Mucosa of descending colon (tissue), 3 donors: ENCODE results near the gene GCNT2. TPM values are rescaled to one million over a fixed set of nuclear protein-coding genes. Genes with fewer than 3 reads are reported as not detected.
A peak's percentile ranks its signal among the peaks of the same experiment; 100 is the strongest.
"Not testable (repeated sequence)": the region's sequence is repeated elsewhere in the genome, so short reads cannot be mapped to it uniquely, and the experiment has no call there.

Source experiments
- ATAC-seq: fragments of 200-7000 bp; cut with Tn5 transposase; one replicate; pipeline ENCODE4 v1.9.1; 2020; ENCODE audit warnings: mild to moderate bottlenecking, moderate library complexity
- DNase-seq, 3 donors: peaks; one replicate each; pipeline ENCODE4 v3.0.0-alpha.2; 2020
- H3K36me3 ChIP-seq: fragments of 200-600 bp; one replicate; pipeline ENCODE4 v1.8.0; 2021; ENCODE audit warnings: low read depth, mild to moderate bottlenecking
- H3K4me1 ChIP-seq: fragments of 200-600 bp; one replicate; pipeline ENCODE4 v1.8.0; 2021; ENCODE audit warnings: low read depth, mild to moderate bottlenecking
- H3K4me3 ChIP-seq: fragments of 200-600 bp; one replicate; pipeline ENCODE4 v1.8.0; 2021; ENCODE audit warnings: mild to moderate bottlenecking
- H3K9me3 ChIP-seq: fragments of 200-600 bp; one replicate; pipeline ENCODE4 v1.8.0; 2021; ENCODE audit warnings: mild to moderate bottlenecking
- intact Hi-C, 2 donors: fragments of 100-400 bp; cut with DNase I in 1 of 2; cut with micrococcal nuclease in 1 of 2; formaldehyde crosslinking; loops; one replicate each; pipeline versions ENCODE4 v1.11.0 to v1.11.1; 2022; cut with DNase I, micrococcal nuclease
- total RNA-seq, 3 donors: library from RNA; stranded (reverse); fragmentation: NEBNext Ultra II Directional in 2 of 3; extraction: Animal tissue kit (Norgen Biotek cat#: 25700) in 2 of 3; gene quantifications; one replicate each; pipeline versions ENCODE4 v1.2.1 to v1.2.4, GENCODE V29; 2021 to 2023
- TF ChIP-seq, protein P1 (sequence below): fragments of 200-600 bp; IDR thresholded peaks from one replicate; pipeline ENCODE4 v1.8.0; 2022; ENCODE audit warnings: antibody characterized with exemption, mild to moderate bottlenecking
- donor health status: DM: no; HTN: no; CAD: no; lungs with moderate emphysema.
- donor health status: DM: no; HTN: no; CAD: no.
- donor health status: DM: no; HTN: yes; CAD: no.

Gene GCNT2
- total RNA-seq, 3 donors from 2014 or later, result 11.7 to 22.3 (median 19.8) TPM

GRCh38 chr6:10518557-10519407 lies 2.4 kb upstream of the GCNT2 start:
- ATAC-seq, result peak; percentile 90
- Histone ChIP-seq H3K4me3 (no peak overlapping the region), H3K9me3 (no peaks in the 10 kb centered on the region), H3K36me3 (no peaks in the 10 kb centered on the region), H3K4me1 (peaks cover 7% of the 10 kb centered on the region)
- TF ChIP-seq, protein P1, sequence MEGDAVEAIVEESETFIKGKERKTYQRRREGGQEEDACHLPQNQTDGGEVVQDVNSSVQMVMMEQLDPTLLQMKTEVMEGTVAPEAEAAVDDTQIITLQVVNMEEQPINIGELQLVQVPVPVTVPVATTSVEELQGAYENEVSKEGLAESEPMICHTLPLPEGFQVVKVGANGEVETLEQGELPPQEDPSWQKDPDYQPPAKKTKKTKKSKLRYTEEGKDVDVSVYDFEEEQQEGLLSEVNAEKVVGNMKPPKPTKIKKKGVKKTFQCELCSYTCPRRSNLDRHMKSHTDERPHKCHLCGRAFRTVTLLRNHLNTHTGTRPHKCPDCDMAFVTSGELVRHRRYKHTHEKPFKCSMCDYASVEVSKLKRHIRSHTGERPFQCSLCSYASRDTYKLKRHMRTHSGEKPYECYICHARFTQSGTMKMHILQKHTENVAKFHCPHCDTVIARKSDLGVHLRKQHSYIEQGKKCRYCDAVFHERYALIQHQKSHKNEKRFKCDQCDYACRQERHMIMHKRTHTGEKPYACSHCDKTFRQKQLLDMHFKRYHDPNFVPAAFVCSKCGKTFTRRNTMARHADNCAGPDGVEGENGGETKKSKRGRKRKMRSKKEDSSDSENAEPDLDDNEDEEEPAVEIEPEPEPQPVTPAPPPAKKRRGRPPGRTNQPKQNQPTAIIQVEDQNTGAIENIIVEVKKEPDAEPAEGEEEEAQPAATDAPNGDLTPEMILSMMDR, result no peak
- peak in 1 of 3 donors; percentile 40 for DNase-seq
- intact Hi-C loops, result no loop called here

DNA sequence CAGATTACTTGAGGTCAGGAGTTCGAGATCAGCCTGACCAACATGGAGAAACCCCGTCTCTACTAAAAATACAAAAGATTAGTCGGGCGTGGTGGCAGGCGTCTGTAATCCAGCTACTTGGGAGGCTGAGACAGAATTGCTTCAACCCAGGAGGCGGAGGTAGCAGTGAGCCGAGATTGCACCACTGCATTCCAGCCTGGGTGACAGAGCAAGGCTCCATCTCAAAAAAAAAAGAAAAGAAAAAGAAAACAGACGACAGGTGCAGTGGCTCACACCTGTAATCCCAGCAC lies 1.8 kb upstream of the GCNT2 start:
- H3K4me3 ChIP-seq, DNase-seq, H3K9me3 ChIP-seq, ATAC-seq, intact Hi-C loops, H3K4me1 ChIP-seq, H3K36me3 ChIP-seq: not testable (repeated sequence)

GRCh38 chr6:10520468-10520867 lies 683 bp upstream of the GCNT2 start:
- Histone ChIP-seq H3K9me3 (no peaks in the 10 kb centered on the region), H3K4me3 (no peak overlapping the region), H3K36me3 (no peaks in the 10 kb centered on the region), H3K4me1 (peaks cover 7% of the 10 kb centered on the region)
- ATAC-seq (peak; percentile 39), DNase-seq (no peak)
- TF ChIP-seq, protein P1, result no peak
- intact Hi-C loops, result no loop called here

- TF ChIP-seq, protein P1, result no peak
- no peak for ATAC-seq
- DNase-seq, result no peak
- Histone ChIP-seq H3K9me3 (no peaks in the 10 kb centered on the region), H3K36me3 (no peaks in the 10 kb centered on the region), H3K4me3 (no peak overlapping the region), H3K4me1 (peaks cover 11% of the 10 kb centered on the region)
- intact Hi-C loops, result no loop called here
These were observed 1.9 kb downstream of the GCNT2 start for GRCh38 chr6:10522929-10523573.

- H3K9me3 ChIP-seq, result no peaks in the 10 kb centered on the region
- no peaks in the 10 kb centered on the region for H3K36me3 ChIP-seq
- intact Hi-C loops, result no loop called here
- ATAC-seq, result no peak
- H3K4me3 ChIP-seq, result no peak overlapping the region
- peaks cover 13% of the 10 kb centered on the region for H3K4me1 ChIP-seq
- TF ChIP-seq, protein P1, result no peak
- no peak for DNase-seq
These were observed 5.0 kb downstream of the GCNT2 start for GRCh38 chr6:10526156-10526555.
